ENCODE results near the gene ELF5.

Gene ELF5

DNA sequence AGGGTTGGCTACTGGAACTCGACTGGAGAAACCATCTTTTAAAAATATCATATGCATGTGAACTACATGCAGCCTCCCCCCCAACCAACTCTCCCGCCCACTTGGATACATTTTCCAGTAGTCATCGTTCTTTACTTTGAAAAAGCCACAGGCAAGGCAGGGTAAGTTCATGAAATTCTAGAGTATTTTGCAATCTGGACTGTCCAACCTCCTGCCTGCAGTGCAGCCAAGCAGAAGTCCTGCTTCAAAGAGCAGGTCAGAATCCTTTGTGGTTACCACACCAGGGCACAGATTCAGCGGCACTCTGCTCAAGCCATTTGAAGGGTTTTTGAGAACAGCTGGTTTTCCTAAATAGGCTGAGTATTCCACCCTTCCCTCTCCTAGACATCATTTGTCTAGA is 12.1 kb downstream of the ELF5 start:
- Histone ChIP-seq H3K4me1 (ENCODE audit: insufficient read depth, low read length) (no peaks in the 10 kb centered on the region), H3K9me3 (ENCODE audit: insufficient read depth, low read length, severe bottlenecking) (no peaks in the 10 kb centered on the region), H3K27ac (ENCODE audit: low read length) (no peak overlapping the region), H3K4me2 (ENCODE audit: insufficient read depth, low read length) (no peak overlapping the region), H3K36me3 (ENCODE audit: insufficient read depth, low read length) (no peaks in the 10 kb centered on the region), H4K20me1 (ENCODE audit: insufficient read depth, low read length) (no peaks in the 10 kb centered on the region), H3K4me3 (ENCODE audit: low read depth in 1 of 2, low read length in 2 of 2) (no peak overlapping the region), H3K79me2 (ENCODE audit: insufficient read depth, low read length) (no peaks in the 10 kb centered on the region), H2AFZ (ENCODE audit: low read depth, low read length) (no peak overlapping the region), H3K27me3 (ENCODE audit: insufficient read depth, low read length, poor library complexity) (peaks cover 6% of the 10 kb centered on the region), H3K9ac (ENCODE audit: low read depth, low read length) (no peak overlapping the region)
- ATAC-seq (ENCODE audit: insufficient read depth, low read depth) = no peak
- DNase-seq = no peak
- TF ChIP-seq, protein P1, sequence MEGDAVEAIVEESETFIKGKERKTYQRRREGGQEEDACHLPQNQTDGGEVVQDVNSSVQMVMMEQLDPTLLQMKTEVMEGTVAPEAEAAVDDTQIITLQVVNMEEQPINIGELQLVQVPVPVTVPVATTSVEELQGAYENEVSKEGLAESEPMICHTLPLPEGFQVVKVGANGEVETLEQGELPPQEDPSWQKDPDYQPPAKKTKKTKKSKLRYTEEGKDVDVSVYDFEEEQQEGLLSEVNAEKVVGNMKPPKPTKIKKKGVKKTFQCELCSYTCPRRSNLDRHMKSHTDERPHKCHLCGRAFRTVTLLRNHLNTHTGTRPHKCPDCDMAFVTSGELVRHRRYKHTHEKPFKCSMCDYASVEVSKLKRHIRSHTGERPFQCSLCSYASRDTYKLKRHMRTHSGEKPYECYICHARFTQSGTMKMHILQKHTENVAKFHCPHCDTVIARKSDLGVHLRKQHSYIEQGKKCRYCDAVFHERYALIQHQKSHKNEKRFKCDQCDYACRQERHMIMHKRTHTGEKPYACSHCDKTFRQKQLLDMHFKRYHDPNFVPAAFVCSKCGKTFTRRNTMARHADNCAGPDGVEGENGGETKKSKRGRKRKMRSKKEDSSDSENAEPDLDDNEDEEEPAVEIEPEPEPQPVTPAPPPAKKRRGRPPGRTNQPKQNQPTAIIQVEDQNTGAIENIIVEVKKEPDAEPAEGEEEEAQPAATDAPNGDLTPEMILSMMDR (IDR thresholded peaks at IDR 0.05; ENCODE audit: borderline replicate concordance, extremely low read depth, low read length, poor library complexity, severe bottlenecking) = no peak
- TF ChIP-seq EZH2 (IDR thresholded peaks at IDR 0.05; ENCODE audit: borderline replicate concordance, low read depth, low read length, severe bottlenecking) = no peak

DNA sequence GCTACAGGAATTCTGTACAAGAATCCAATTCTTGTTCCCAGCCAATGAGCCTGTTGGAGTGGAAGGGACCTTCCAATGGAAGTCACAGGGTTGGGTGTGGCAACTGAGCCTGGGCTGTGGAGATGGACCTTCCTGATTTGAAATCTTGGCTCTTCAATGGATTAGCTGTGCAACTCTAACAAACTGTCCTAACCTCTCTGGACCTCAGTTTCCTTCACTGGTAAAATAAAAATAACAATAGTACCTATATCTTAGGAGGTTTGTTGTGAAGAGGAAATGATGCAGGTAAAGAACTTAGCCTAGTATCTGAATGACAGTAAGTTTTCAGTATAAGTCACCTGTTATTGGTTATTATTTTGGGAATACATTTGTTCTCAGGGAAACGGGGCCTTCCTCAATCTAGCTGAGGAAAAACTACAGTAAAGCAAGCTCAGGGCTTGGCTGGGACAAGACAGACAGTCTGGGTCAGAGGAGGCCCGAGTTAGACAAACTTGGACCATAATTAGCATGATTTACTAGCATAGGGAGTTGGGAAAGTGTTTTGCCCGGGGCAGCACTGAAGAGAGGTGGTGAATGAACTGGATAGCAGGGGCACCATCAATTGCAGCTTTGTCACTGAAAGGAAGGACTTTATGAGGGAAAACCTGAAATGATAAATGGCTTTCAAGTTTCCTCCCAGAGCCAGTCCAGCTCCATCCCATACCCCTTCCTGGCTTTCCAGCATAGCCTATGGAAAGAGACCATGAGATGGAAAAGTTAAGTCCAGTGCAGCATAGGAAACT is 13.7 kb downstream of the ELF5 start:
- no peaks in the 10 kb centered on the region for H4K20me1 ChIP-seq (ENCODE audit: insufficient read depth, low read length)
- no peak overlapping the region for H3K4me2 ChIP-seq (ENCODE audit: insufficient read depth, low read length)
- H3K9ac ChIP-seq (ENCODE audit: low read depth, low read length) = no peak overlapping the region
- DNase-seq = no peak
- H3K4me1 ChIP-seq (ENCODE audit: insufficient read depth, low read length) = no peaks in the 10 kb centered on the region
- H2AFZ ChIP-seq (ENCODE audit: low read depth, low read length) = no peak overlapping the region
- H3K4me3 ChIP-seq (ENCODE audit: low read depth in 1 of 2, low read length in 2 of 2) = no peak overlapping the region
- H3K27me3 ChIP-seq (ENCODE audit: insufficient read depth, low read length, poor library complexity) = peaks cover 12% of the 10 kb centered on the region
- H3K9me3 ChIP-seq (ENCODE audit: insufficient read depth, low read length, severe bottlenecking) = no peaks in the 10 kb centered on the region
- H3K36me3 ChIP-seq (ENCODE audit: insufficient read depth, low read length) = no peaks in the 10 kb centered on the region
- ATAC-seq (ENCODE audit: insufficient read depth, low read depth) = no peak
- no peak overlapping the region for H3K27ac ChIP-seq (ENCODE audit: low read length)
- TF ChIP-seq EZH2 (IDR thresholded peaks at IDR 0.05; ENCODE audit: borderline replicate concordance, low read depth, low read length, severe bottlenecking) = no peak
- TF ChIP-seq, protein P1 (IDR thresholded peaks at IDR 0.05; ENCODE audit: borderline replicate concordance, extremely low read depth, low read length, poor library complexity, severe bottlenecking) = no peak
- no peaks in the 10 kb centered on the region for H3K79me2 ChIP-seq (ENCODE audit: insufficient read depth, low read length)

DNA sequence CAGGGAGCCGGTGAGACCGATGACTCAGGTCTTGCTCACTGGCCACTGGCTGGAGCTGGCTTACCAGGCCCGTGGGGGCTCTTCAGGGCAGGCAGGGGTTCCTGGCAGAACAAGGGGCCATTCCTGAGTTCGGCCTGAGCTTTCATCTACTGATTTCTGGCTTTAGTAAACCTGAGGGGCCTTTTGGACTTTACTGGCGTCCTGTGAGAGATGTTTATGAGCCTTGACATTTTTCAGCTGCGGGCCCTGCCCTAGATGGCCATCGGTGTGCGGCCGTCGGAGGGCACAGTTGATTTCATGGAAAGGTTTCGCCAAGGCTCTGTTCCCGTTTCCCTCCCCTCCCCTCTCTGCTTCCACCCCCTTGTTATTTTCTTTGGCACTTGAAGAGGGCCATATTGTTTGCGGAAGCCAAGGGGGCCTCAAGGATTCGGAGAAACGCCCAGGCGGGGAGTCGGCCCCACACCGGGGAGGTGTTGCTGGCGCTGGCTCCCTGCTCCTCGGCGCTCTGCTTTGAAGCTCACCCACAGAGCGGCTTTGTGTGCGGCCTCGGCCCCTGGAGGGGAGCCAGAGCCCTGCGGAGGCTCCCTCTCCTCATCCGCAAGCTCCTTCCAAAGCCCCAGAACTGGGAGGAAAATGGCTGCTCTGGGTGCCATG is 17.7 kb downstream of the ELF5 start:
- no peak for TF ChIP-seq EZH2 (IDR thresholded peaks at IDR 0.05; ENCODE audit: borderline replicate concordance, low read depth, low read length, severe bottlenecking)
- TF ChIP-seq, protein P1 (IDR thresholded peaks at IDR 0.05; ENCODE audit: borderline replicate concordance, extremely low read depth, low read length, poor library complexity, severe bottlenecking) = no peak
- no peak overlapping the region for H3K4me2 ChIP-seq (ENCODE audit: insufficient read depth, low read length)

More for the DNA sequence above, 17.7 kb downstream of the ELF5 start:
- Histone ChIP-seq H3K79me2 (ENCODE audit: insufficient read depth, low read length) (no peaks in the 10 kb centered on the region), H3K27me3 (ENCODE audit: insufficient read depth, low read length, poor library complexity) (peaks cover 12% of the 10 kb centered on the region), H2AFZ (ENCODE audit: low read depth, low read length) (no peak overlapping the region), H3K36me3 (ENCODE audit: insufficient read depth, low read length) (no peaks in the 10 kb centered on the region), H3K4me1 (ENCODE audit: insufficient read depth, low read length) (no peaks in the 10 kb centered on the region), H3K4me3 (ENCODE audit: low read depth in 1 of 2, low read length in 2 of 2) (no peak overlapping the region), H3K9me3 (ENCODE audit: insufficient read depth, low read length, severe bottlenecking) (no peaks in the 10 kb centered on the region), H3K9ac (ENCODE audit: low read depth, low read length) (no peak overlapping the region), H3K27ac (ENCODE audit: low read length) (no peak overlapping the region), H4K20me1 (ENCODE audit: insufficient read depth, low read length) (no peaks in the 10 kb centered on the region)
- no peak for ATAC-seq (ENCODE audit: insufficient read depth, low read depth)
- DNase-seq = no peak
